ENCODE measurements around the gene RAPGEF6. TPM values are rescaled to one million over a fixed set of nuclear protein-coding genes. Genes with fewer than 3 reads are reported as not detected.

Gene RAPGEF6
- total RNA-seq, 4 donors from 2014 or later = 10.2 to 26.5 (median 13.7) TPM

- Histone ChIP-seq H3K9me3 (no peaks in the 10 kb centered on the region), H3K27me3 (no peaks in the 10 kb centered on the region), H3K36me3 (peaks cover 0 to 54% (median 0%) of the 10 kb centered on the region in 3 donors), H3K4me1 (peaks cover 0 to 12% (median 0%) of the 10 kb centered on the region in 3 donors), H3K27ac (no peak overlapping the region), H3K4me3 (no peak overlapping the region)
- 93 to 95% methylated on average over 1 of the region's 1 CpG for WGBS, 2 donors
- intact Hi-C loops (cut with DNase I) = no loop called here
- no peak for TF ChIP-seq POLR2A (IDR thresholded peaks at IDR 0.05)
- no peak for TF ChIP-seq CTCF (IDR thresholded peaks at IDR 0.05)
- no peak for DNase-seq
Observed at GRCh38 chr5:131644370-131644769, 9.3 kb upstream of the RAPGEF6 start.

- peaks cover 0 to 16% (median 3%) of the 10 kb centered on the region in 3 donors for H3K4me1 ChIP-seq
- H3K9me3 ChIP-seq = no peaks in the 10 kb centered on the region
- H3K27ac ChIP-seq = no peak overlapping the region
- intact Hi-C loops (cut with DNase I) = no loop called here
- TF ChIP-seq CTCF (IDR thresholded peaks at IDR 0.05) (no peak), POLR2A (IDR thresholded peaks at IDR 0.05) (no peak)
- whole genome bisulfite sequencing, 2 donors = 89 to 94% methylated on average over 1 of the region's 1 CpG
- H3K36me3 ChIP-seq = peaks cover 0 to 31% (median 0%) of the 10 kb centered on the region in 3 donors
- no peak for DNase-seq
- no peak overlapping the region for H3K4me3 ChIP-seq
- no peaks in the 10 kb centered on the region for H3K27me3 ChIP-seq
Observed at GRCh38 chr5:131641494-131641893, 6.5 kb upstream of the RAPGEF6 start.

GRCh38 chr5:131640043-131640856 lies 5.2 kb upstream of the RAPGEF6 start:
- Histone ChIP-seq H3K4me1 (peaks cover 0 to 22% (median 5%) of the 10 kb centered on the region in 3 donors), H3K36me3 (peaks cover 0 to 22% (median 0%) of the 10 kb centered on the region in 3 donors), H3K27ac (peak overlapping the region in 2 of 4 donors; percentile 41 to 42), H3K4me3 (no peak overlapping the region), H3K9me3 (no peaks in the 10 kb centered on the region), H3K27me3 (no peaks in the 10 kb centered on the region)
- intact Hi-C loops (cut with DNase I) = no loop called here
- TF ChIP-seq CTCF (IDR thresholded peaks at IDR 0.05) (no peak), POLR2A (IDR thresholded peaks at IDR 0.05) (no peak)
- no peak for DNase-seq
- WGBS, 2 donors = 44 to 54% methylated on average over 5 of the region's 5 CpGs

GRCh38 chr5:131639148-131639547 lies 4.1 kb upstream of the RAPGEF6 start:
- DNase-seq = no peak
- intact Hi-C loops (cut with DNase I) = loop anchor here (10.0 kb wide), 1 partner anchor 156 kb away; the partner anchor contains the start of gene FNIP1
- Histone ChIP-seq H3K9me3 (no peaks in the 10 kb centered on the region), H3K4me3 (no peak overlapping the region), H3K27me3 (no peaks in the 10 kb centered on the region), H3K4me1 (peaks cover 0 to 24% (median 5%) of the 10 kb centered on the region in 3 donors), H3K36me3 (peaks cover 0 to 11% (median 0%) of the 10 kb centered on the region in 3 donors), H3K27ac (no peak overlapping the region)
- no peak for TF ChIP-seq POLR2A (IDR thresholded peaks at IDR 0.05)
- no peak for TF ChIP-seq CTCF (IDR thresholded peaks at IDR 0.05)

GRCh38 chr5:131637694-131638093 lies 2.7 kb upstream of the RAPGEF6 start:
- WGBS, 2 donors = 62 to 66% methylated on average over 3 of the region's 4 CpGs
- intact Hi-C loops (cut with DNase I) = loop anchor here (10.0 kb wide), 1 partner anchor 157 kb away; the partner anchor contains the start of gene FNIP1

More at GRCh38 chr5:131637694-131638093, 2.7 kb upstream of the RAPGEF6 start:
- no peak for DNase-seq
- TF ChIP-seq CTCF (IDR thresholded peaks at IDR 0.05) = no peak
- TF ChIP-seq POLR2A (IDR thresholded peaks at IDR 0.05) = no peak
- Histone ChIP-seq H3K4me3 (no peak overlapping the region), H3K36me3 (no peaks in the 10 kb centered on the region), H3K9me3 (no peaks in the 10 kb centered on the region), H3K27me3 (no peaks in the 10 kb centered on the region), H3K4me1 (peaks cover 7 to 39% (median 14%) of the 10 kb centered on the region in 3 donors), H3K27ac (no peak overlapping the region)
